K562 (cell line): ENCODE data around the gene UBA3. TPM values are rescaled to one million over a fixed set of nuclear protein-coding genes. Genes with fewer than 3 reads are reported as not detected.
A peak's percentile ranks its signal among the peaks of the same experiment; 100 is the strongest.

Source experiments
- ATAC-seq: fragments of 200-7000 bp; cut with Tn5 transposase; 3 replicates; pipeline ENCODE4 v1.9.1; 2020; ENCODE audit warnings: moderate library complexity
- BruUV-seq: library from RNA; stranded (reverse); fragments of 400-500 nt; replicated peaks from 2 replicates; lab custom pipeline; 2021; lab: Mats Ljungman, UMichigan
- CTCF ChIA-PET: fragments of 300-600 bp; formaldehyde crosslinking; extraction: SDS; loops from one replicate; lab custom pipeline; 2021; ENCODE audit warnings: low intra/inter-chr PET ratio; lab: Yijun Ruan, JAX
- POLR2A ChIA-PET: fragments of 300-600, 350-650 bp; sonication (Branson Sonifier 250); formaldehyde crosslinking; extraction: SDS; loops from one replicate; lab custom pipeline; 2021; ENCODE audit warnings: antibody characterized with exemption, inconsistent platforms; lab: Yijun Ruan, JAX
- DNase-seq, 4 experiments: peaks; one replicate each; pipeline versions ENCODE4 v3.0.0 to v3.0.0-alpha.2; 2011 to 2018; ENCODE audit warnings: low spot score in 3 of 4, mixed read lengths in 3 of 4; ENCODE audit errors: extremely low read depth in 1 of 4
- FAIRE-seq: peaks from 2 replicates; lab custom pipeline; 2011; peaks lifted over from hg19 to GRCh38; lab: Jason Lieb, UNC
- H2AFZ ChIP-seq: 2 replicates; pipeline ENCODE4 v1.6.0; 2011; ENCODE audit warnings: low read depth, low read length, control low read depth, inconsistent platforms
- H3K27ac ChIP-seq: fragments of 200-600 bp; 3 replicates; pipeline ENCODE4 v1.8.0; 2011; ENCODE audit warnings: low read depth, mild to moderate bottlenecking, control low read depth, inconsistent platforms, low read length, moderate library complexity, mixed read lengths; ENCODE audit errors: extremely low read depth
- H3K27me3 ChIP-seq, 2 experiments: fragments of 300-600 bp in 1 of 2; 2 replicates in 1 of 2; 3 replicates in 1 of 2; pipeline versions ENCODE4 v1.6.0 to v1.8.0; 2011; ENCODE audit warnings: inconsistent platforms in 2 of 2, low read length in 2 of 2, mild to moderate bottlenecking in 1 of 2, mixed read lengths in 1 of 2, moderate library complexity in 1 of 2; ENCODE audit not compliant: control insufficient read depth in 2 of 2, insufficient read depth in 2 of 2
- H3K36me3 ChIP-seq: fragments of 300-600 bp; 3 replicates; pipeline ENCODE4 v1.8.0; 2011; ENCODE audit warnings: mild to moderate bottlenecking, low read length, inconsistent platforms; ENCODE audit not compliant: control insufficient read depth, insufficient read depth
- H3K4me1 ChIP-seq, 2 experiments: fragments of 200-600 bp in 1 of 2; replicated peaks in 1 of 2; 2 replicates in 1 of 2; 3 replicates in 1 of 2; pipeline versions ENCODE4 v1.5.1 to v1.8.0; 2011; ENCODE audit warnings: inconsistent platforms in 2 of 2, low read length in 2 of 2, mild to moderate bottlenecking in 1 of 2, mixed read lengths in 1 of 2, moderate library complexity in 1 of 2; ENCODE audit not compliant: control insufficient read depth in 2 of 2, insufficient read depth in 2 of 2
- H3K4me2 ChIP-seq: 2 replicates; pipeline ENCODE4 v1.6.1; 2011; ENCODE audit warnings: low read length, control low read depth, inconsistent platforms, mixed read lengths; ENCODE audit not compliant: insufficient read depth
- H3K4me3 ChIP-seq: fragments of 200-600 bp; sonication (generic), shearing (Covaris generic); 2 replicates; pipeline ENCODE4 v1.5.1; 2016; ENCODE audit warnings: control low read depth, inconsistent platforms
- H3K79me2 ChIP-seq: fragments of 200-600 bp; 3 replicates; pipeline ENCODE4 v1.8.0; 2011; ENCODE audit warnings: low read length, inconsistent platforms; ENCODE audit not compliant: control insufficient read depth, insufficient read depth
- H3K9ac ChIP-seq, 2 experiments: 2 replicates each; pipeline versions ENCODE4 v1.6.0 to v1.6.1; 2011; ENCODE audit warnings: low read depth in 2 of 2, low read length in 2 of 2, control low read depth in 1 of 2, inconsistent platforms in 1 of 2, mild to moderate bottlenecking in 1 of 2, mixed read lengths in 1 of 2; ENCODE audit not compliant: insufficient read depth in 1 of 2
- H3K9me1 ChIP-seq: one replicate; pipeline ENCODE4 v1.6.0; 2011; ENCODE audit warnings: inconsistent platforms, mild to moderate bottlenecking, low read length, moderate library complexity; ENCODE audit not compliant: control insufficient read depth, insufficient read depth
- H3K9me3 ChIP-seq: replicated peaks from 2 replicates; pipeline ENCODE4 v1.5.1; 2011; ENCODE audit warnings: low read depth, low read length, inconsistent platforms; ENCODE audit not compliant: control insufficient read depth, insufficient read depth
- H4K20me1 ChIP-seq: replicated peaks from 2 replicates; pipeline ENCODE4 v1.6.1; 2011; ENCODE audit warnings: low read length, inconsistent platforms, mixed read lengths; ENCODE audit not compliant: control insufficient read depth, insufficient read depth
- ASH1L ChIP-seq: fragments of 450-650 bp; IDR thresholded peaks from 2 replicates; pipeline ENCODE4 v1.6.1; 2018; ENCODE audit warnings: borderline replicate concordance, mild to moderate bottlenecking, low read depth; ENCODE audit not compliant: partially characterized antibody
- CBX3 ChIP-seq, 2 experiments: IDR thresholded peaks; 1 replicate in 1 of 2; 2 replicates in 1 of 2; pipeline ENCODE4 v1.6.1; 2012; ENCODE audit warnings: inconsistent platforms in 2 of 2, low read length in 2 of 2, borderline replicate concordance in 1 of 2, control low read depth in 1 of 2
- CREB1 ChIP-seq, 2 experiments: sonication (generic) in 1 of 2; formaldehyde crosslinking in 1 of 2; IDR thresholded peaks; 2 replicates each; pipeline versions ENCODE4 v1.6.1 to v1.8.0; 2012 to 2022; ENCODE audit warnings: inconsistent platforms in 1 of 2, mild to moderate bottlenecking in 1 of 2, missing genetic modification reagents in 1 of 2, moderate library complexity in 1 of 2
- DACH1 ChIP-seq: fragments of 450-650 bp; IDR thresholded peaks from 2 replicates; pipeline ENCODE4 v1.6.1; 2018; ENCODE audit not compliant: partially characterized antibody
- ESRRA ChIP-seq: fragments of 450-650 bp; IDR thresholded peaks from 2 replicates; pipeline ENCODE4 v1.6.1; 2014; ENCODE audit warnings: low read depth, mild to moderate bottlenecking, moderate library complexity, borderline replicate concordance
- GABPA ChIP-seq: fragments of 200-800 bp; sonication (Bioruptor generic); conservative IDR thresholded peaks from 2 replicates; pipeline ENCODE4 v1.6.1; 2016; ENCODE audit warnings: low read depth, missing genetic modification characterization, missing compliant biosample characterization
- HCFC1 ChIP-seq: IDR thresholded peaks from 2 replicates; pipeline ENCODE4 v1.6.1; 2012; ENCODE audit warnings: low read depth, low read length, improper control_type of control experiment
- HEY1 ChIP-seq: fragments of 250-450 bp; sonication (Bioruptor Pico); IDR thresholded peaks from 2 replicates; pipeline ENCODE4 v1.5.0; 2020; ENCODE audit warnings: mild to moderate bottlenecking, moderate library complexity, borderline replicate concordance
- JUND ChIP-seq, 2 experiments: IDR thresholded peaks; 2 replicates in 1 of 2; 3 replicates in 1 of 2; pipeline ENCODE4 v1.6.1; 2011; ENCODE audit warnings: borderline replicate concordance in 2 of 2, low read depth in 2 of 2, low read length in 2 of 2, improper control_type of control experiment in 1 of 2, missing biosample characterization in 1 of 2, missing genetic modification characterization in 1 of 2, missing genetic modification reagents in 1 of 2
- LCOR ChIP-seq: sonication (generic); formaldehyde crosslinking; IDR thresholded peaks from 2 replicates; pipeline ENCODE4 v1.8.0; 2022; ENCODE audit warnings: mild to moderate bottlenecking, missing genetic modification reagents
- MLLT1 ChIP-seq, 2 experiments: fragments of 450-650 bp; IDR thresholded peaks; 2 replicates each; pipeline ENCODE4 v1.6.1; 2016
- MYBL2 ChIP-seq, 2 experiments: fragments of 450-650 bp in 1 of 2; sonication (generic) in 1 of 2; formaldehyde crosslinking in 1 of 2; IDR thresholded peaks; 2 replicates each; pipeline versions ENCODE4 v1.6.1 to v1.8.1; 2017 to 2022; ENCODE audit warnings: borderline replicate concordance in 1 of 2, inconsistent platforms in 1 of 2, low read depth in 1 of 2, mild to moderate bottlenecking in 1 of 2, missing genetic modification reagents in 1 of 2, moderate library complexity in 1 of 2
- NFIC ChIP-seq: fragments of 450-650 bp; IDR thresholded peaks from 2 replicates; pipeline ENCODE4 v1.6.1; 2017; ENCODE audit warnings: mild to moderate bottlenecking, inconsistent platforms
- PML ChIP-seq: IDR thresholded peaks from 2 replicates; pipeline ENCODE4 v1.6.1; 2012; ENCODE audit warnings: low read length, inconsistent platforms
- RBFOX2 ChIP-seq: fragments of 200-400 bp; formaldehyde crosslinking; IDR thresholded peaks from 2 replicates; pipeline ENCODE4 v1.6.1; 2017; ENCODE audit warnings: low read depth, mild to moderate bottlenecking, low read length, moderate library complexity
- TAF1 ChIP-seq: IDR thresholded peaks from 2 replicates; pipeline ENCODE4 v1.6.1; 2011; ENCODE audit warnings: mild to moderate bottlenecking, low read length, moderate library complexity; ENCODE audit not compliant: insufficient read depth, control insufficient read depth, severe bottlenecking; ENCODE audit errors: extremely low read depth
- TCF3 ChIP-seq: sonication (generic); formaldehyde crosslinking; IDR thresholded peaks from 2 replicates; pipeline ENCODE4 v1.4.0; 2020; ENCODE audit warnings: mild to moderate bottlenecking, missing genetic modification reagents
- ZNF384 ChIP-seq: IDR thresholded peaks from 2 replicates; pipeline ENCODE4 v1.6.1; 2012; ENCODE audit warnings: low read depth, low read length, improper control_type of control experiment
- WGBS: fragments of 100-300 bp; shearing (Covaris generic); methylation state at CpG from one replicate; pipeline ENCODE4 v1.1.6; 2016; ENCODE audit warnings: low coverage, mixed read lengths; ENCODE audit not compliant: insufficient coverage; ENCODE audit errors: missing lambda C conversion rate; 5-methylcytosine and 5-hydroxymethylcytosine counted together
- in situ Hi-C: fragments of 300-500 bp; cut with MboI; formaldehyde crosslinking; loops from 4 replicates; pipeline ENCODE4 v1.15.0; 2018; ENCODE audit warnings: inconsistent platforms, mixed read lengths
- intact Hi-C: fragments of 100-400 bp; cut with micrococcal nuclease; formaldehyde crosslinking; loops from 2 replicates; pipeline ENCODE4 v1.14.2; 2022
- polyA plus RNA-seq, 8 experiments: library from polyadenylated mRNA; depleted of rRNA in 4 of 8; stranded (reverse) in 5 of 8; unstranded in 3 of 8; fragments of >200 nt; fragmentation: Nextera tagmentation in 2 of 8; fragmentation: Illumina TruSeq in 1 of 8; extraction: Ambion mirVana in 2 of 8; extraction: Trizol in 1 of 8; gene quantifications; 2 replicates each; pipeline versions ENCODE4 v1.2.1 to v1.2.3, GENCODE V29; 2011 to 2014; ENCODE audit warnings: inconsistent platforms in 1 of 8, missing spikeins in 1 of 8
- total RNA-seq, 7 experiments: library from RNA; depleted of rRNA in 6 of 7; stranded (reverse); fragments of >200 nt in 6 of 7; fragmentation: Illumina TruSeq in 2 of 7; extraction: Trizol in 2 of 7; gene quantifications; 2 replicates each; pipeline versions ENCODE4 v1.2.1 to v1.2.3, GENCODE V29; 2011 to 2021; ENCODE audit warnings: low replicate concordance in 1 of 7

Gene UBA3
- total and polyA plus RNA-seq, 9 of the 15 experiments (the other 6 are each of a cell fraction or from before 2014, with no cell fraction given): 23.2 to 80.0 (median 38.6) TPM

- H3K4me2 ChIP-seq: peak within 1 kb of the TSS; percentile 93
- ChIA-PET POLR2A (interaction anchor here (1.0 to 1.2 kb wide), 2 partner anchors 13 to 21 kb away, joined by 3 read pairs; no protein-coding TSS in a partner anchor), CTCF (no interaction called here)
- intact Hi-C loops: loop anchor here (2.0 kb wide), 1 partner anchor 72 kb away; the partner anchor contains the start of gene EOGT
- no peaks in the 10 kb centered on the region for H3K9me1 ChIP-seq
- 0% methylated on average over 18 of the region's 32 CpGs for WGBS
- peak within 1 kb of the TSS; percentile 88 for H3K4me3 ChIP-seq
- H2AFZ ChIP-seq: peak within 1 kb of the TSS; percentile 95
- H3K9ac ChIP-seq: peak within 1 kb of the TSS; percentile 75 to 94
- peaks cover 22% of the 10 kb centered on the region for H3K79me2 ChIP-seq
- DNase-seq (peak; percentile 53 to 91 (median 66)), ATAC-seq (peak; percentile 75), FAIRE-seq (peak; percentile 94)
- peaks cover 9 to 36% of the 10 kb centered on the region in 2 experiments for H3K4me1 ChIP-seq
- H4K20me1 ChIP-seq: no peaks in the 10 kb centered on the region
- BruUV-seq: no TSS peak
- in situ Hi-C loops: no loop called here
- peak within 1 kb of the TSS; percentile 83 for H3K27ac ChIP-seq
- H3K9me3 ChIP-seq: no peaks in the 10 kb centered on the region
- no peaks in the 10 kb centered on the region for H3K36me3 ChIP-seq
- no peaks in the 10 kb centered on the region for H3K27me3 ChIP-seq
- TF ChIP-seq MYBL2 (IDR thresholded peaks at IDR 0.05; ENCODE audit: low read depth) (no peak), MYBL2 (CRISPR knock-in tag; IDR thresholded peaks at IDR 0.05; ENCODE audit: borderline replicate concordance) (no peak), HEY1 (peak; percentile 28; the same call in 1 of the 2 replicates), CBX3 (IDR thresholded peaks at IDR 0.05; ENCODE audit: borderline replicate concordance in 1 of 2, low read length in 2 of 2) (0 out of 3 replicates have a peak, but pooled peaks of 1 of the 2 experiments have one; percentile 14), LCOR (CRISPR knock-in tag) (peak; percentile 70; the same call in 1 of the 2 replicates), ZNF384 (0 out of 2 replicates have a peak, but pooled peaks have one; percentile 21), ESRRA (peak; percentile 65; the same call in 1 of the 2 replicates), JUND (IDR thresholded peaks at IDR 0.05; ENCODE audit: borderline replicate concordance, low read depth, low read length) (peak; percentile 54; the same call in 1 of the 2 replicates), JUND (tag; IDR thresholded peaks at IDR 0.05; ENCODE audit: borderline replicate concordance, low read depth, low read length) (peak; percentile 19; the same call in 2 of the 3 replicates), DACH1 (peak; percentile 93), TAF1 (peak; percentile 33), NFIC (peak; percentile 67), PML (peak; percentile 36; the same call in 1 of the 2 replicates), TCF3 (CRISPR knock-in tag) (no peak), HCFC1 (peak; percentile 42; the same call in 1 of the 2 replicates), RBFOX2 (peak; percentile 61), MLLT1 (IDR thresholded peaks at IDR 0.05) (peak in 1 of 2 experiments; percentile 71; a peak in 2 of 4 replicates), ASH1L (no peak), GABPA (0 out of 2 replicates have a peak, but pooled peaks have one; percentile 29), CREB1 (IDR thresholded peaks at IDR 0.05) (no peak), CREB1 (CRISPR knock-in tag; IDR thresholded peaks at IDR 0.05) (peak; percentile 19; the same call in 1 of the 2 replicates)
These were observed 4.4 kb upstream of the UBA3 start, which contains the start of gene ARL6IP5 for GRCh38 chr3:69084326-69085167. ARL6IP5 (plus strand) TSS chr3:69084937; CDS start chr3:69085048, 111 bp downstream.
